ENCODE data around the gene TNXB.
A peak's percentile ranks its signal among the peaks of the same experiment; 100 is the strongest.
"Not testable (repeated sequence)": the region's sequence is repeated elsewhere in the genome, so short reads cannot be mapped to it uniquely, and the experiment has no call there.

Gene TNXB

GRCh38 chr6:32056254-32056653 is 52.9 kb downstream of the TNXB start:
- DNase-seq, result no peak

GRCh38 chr6:32055756-32056155 is 53.4 kb downstream of the TNXB start:
- not testable (repeated sequence) for DNase-seq

GRCh38 chr6:32053314-32053713 is 55.8 kb downstream of the TNXB start:
- not testable (repeated sequence) for DNase-seq

GRCh38 chr6:32052626-32053025 is 56.5 kb downstream of the TNXB start:
- not testable (repeated sequence) for DNase-seq

- DNase-seq, result no peak
These were observed 58.6 kb downstream of the TNXB start for GRCh38 chr6:32050562-32050961.

GRCh38 chr6:32049736-32050135 is 59.4 kb downstream of the TNXB start:
- DNase-seq, result not testable (repeated sequence)

- DNase-seq, result not testable (repeated sequence)
These were observed 60.0 kb downstream of the TNXB start for GRCh38 chr6:32049149-32049548.

GRCh38 chr6:32047855-32048766 is 61.0 kb downstream of the TNXB start:
- peak; percentile 65 for DNase-seq

GRCh38 chr6:32047539-32047854 is 61.6 kb downstream of the TNXB start:
- DNase-seq, result no peak

GRCh38 chr6:32047084-32047478 is 62.1 kb downstream of the TNXB start:
- DNase-seq, result no peak

- no peak for DNase-seq
These were observed 62.6 kb downstream of the TNXB start for GRCh38 chr6:32046450-32047083.

GRCh38 chr6:32045811-32046449 is 63.2 kb downstream of the TNXB start:
- DNase-seq, result no peak

GRCh38 chr6:32044916-32045315 is 64.2 kb downstream of the TNXB start:
- DNase-seq, result not testable (repeated sequence)

- DNase-seq, result not testable (repeated sequence)
These were observed 65.4 kb downstream of the TNXB start for GRCh38 chr6:32043589-32044380.

GRCh38 chr6:32042276-32042675 is 66.9 kb downstream of the TNXB start:
- not testable (repeated sequence) for DNase-seq

GRCh38 chr6:32041385-32041784 is 67.8 kb downstream of the TNXB start:
- DNase-seq, result not testable (repeated sequence)

GRCh38 chr6:32041050-32041321 is 68.2 kb downstream of the TNXB start:
- DNase-seq, result not testable (repeated sequence)

- not testable (repeated sequence) for DNase-seq
These were observed 68.7 kb downstream of the TNXB start for GRCh38 chr6:32040299-32041049.

GRCh38 chr6:32039321-32040274 is 69.5 kb downstream of the TNXB start:
- DNase-seq, result not testable (repeated sequence)

GRCh38 chr6:32038878-32039277 is 70.3 kb downstream of the TNXB start:
- DNase-seq, result not testable (repeated sequence)

All from CD4-positive, alpha-beta T cell treated with Interleukin-10 for 1 hour (primary cell).